Gastrocnemius medialis (tissue), 4 donors: ENCODE data around the gene TNRC6B. TPM values are rescaled to one million over a fixed set of nuclear protein-coding genes. Genes with fewer than 3 reads are reported as not detected.

Experiments
- ATAC-seq, 2 donors: fragments of 150-250 bp; one replicate each; pipeline ENCODE4 v1.9.1; 2016
- DNase-seq, 2 donors: peaks; one replicate each; pipeline ENCODE4 v3.0.0-alpha.2; 2019
- H3K27ac ChIP-seq, 4 donors: fragments of 200-600 bp; sonication (generic); 1 replicate in 1 of 4; 2 replicates in 3 of 4; pipeline ENCODE4 v1.5.1; 2016 to 2018; ENCODE audit warnings: mild to moderate bottlenecking in 2 of 4, moderate library complexity in 1 of 4
- H3K27me3 ChIP-seq, 3 donors: fragments of 200-600 bp; sonication (generic) in 2 of 3; 1 replicate in 1 of 3; 2 replicates in 2 of 3; pipeline versions ENCODE4 v1.5.1 to v1.6.0; 2016 to 2019; ENCODE audit warnings: mild to moderate bottlenecking in 1 of 3, moderate library complexity in 1 of 3
- H3K36me3 ChIP-seq, 2 donors: fragments of 200-600 bp; sonication (generic) in 1 of 2; one replicate each; pipeline ENCODE4 v1.5.1; 2017 to 2018
- H3K4me1 ChIP-seq, 2 donors: fragments of 200-600 bp; sonication (generic) in 1 of 2; one replicate each; pipeline ENCODE4 v1.5.1; 2016 to 2017; ENCODE audit warnings: mild to moderate bottlenecking in 2 of 2
- H3K4me3 ChIP-seq, 4 donors: fragments of 200-600 bp; sonication (generic) in 3 of 4; 1 replicate in 1 of 4; 2 replicates in 3 of 4; pipeline ENCODE4 v1.5.1; 2016 to 2019; ENCODE audit warnings: mild to moderate bottlenecking in 2 of 4
- H3K9me3 ChIP-seq, 3 donors: fragments of 200-600 bp; sonication (generic) in 2 of 3; 1 replicate in 1 of 3; 2 replicates in 2 of 3; pipeline ENCODE4 v1.5.1; 2016 to 2019
- POLR2A ChIP-seq, 2 donors: fragments of 450-650 bp; IDR thresholded peaks; one replicate each; pipeline ENCODE4 v1.6.1; 2017; ENCODE audit warnings: antibody characterized with exemption in 2 of 2, mild to moderate bottlenecking in 2 of 2, moderate library complexity in 2 of 2
- in situ Hi-C, 4 donors: fragments of 200-750 bp; cut with MboI; loops; one replicate each; pipeline versions ENCODE4 v1.15.0 to v1.8.0; 2017; ENCODE audit warnings: low sequenced_read_pairs in 4 of 4
- intact Hi-C: fragments of 100-400 bp; cut with DNase I; formaldehyde crosslinking; loops from one replicate; pipeline ENCODE4 v1.15.1; 2023; ENCODE audit warnings: low total_unique reads
- total RNA-seq, 4 donors: library from RNA; depleted of rRNA; stranded (reverse); fragments of >200 nt; gene quantifications; one replicate each; pipeline versions ENCODE4 v1.1.0 to v1.2.3, GENCODE V29; 2016
- TF ChIP-seq, protein P1 (sequence below), 5 experiments: fragments of 450-650 bp in 3 of 5; fragments of 200-600 bp in 2 of 5; sonication (generic) in 2 of 5; IDR thresholded peaks in 4 of 5; conservative IDR thresholded peaks in 1 of 5; 1 replicate in 4 of 5; 2 replicates in 1 of 5; pipeline ENCODE4 v1.5.1; 2016 to 2019; ENCODE audit warnings: antibody characterized with exemption in 5 of 5, mild to moderate bottlenecking in 3 of 5, moderate library complexity in 3 of 5

Gene TNRC6B
- total RNA-seq, 4 donors from 2014 or later = 31.9 to 76.7 (median 57.0) TPM

DNA sequence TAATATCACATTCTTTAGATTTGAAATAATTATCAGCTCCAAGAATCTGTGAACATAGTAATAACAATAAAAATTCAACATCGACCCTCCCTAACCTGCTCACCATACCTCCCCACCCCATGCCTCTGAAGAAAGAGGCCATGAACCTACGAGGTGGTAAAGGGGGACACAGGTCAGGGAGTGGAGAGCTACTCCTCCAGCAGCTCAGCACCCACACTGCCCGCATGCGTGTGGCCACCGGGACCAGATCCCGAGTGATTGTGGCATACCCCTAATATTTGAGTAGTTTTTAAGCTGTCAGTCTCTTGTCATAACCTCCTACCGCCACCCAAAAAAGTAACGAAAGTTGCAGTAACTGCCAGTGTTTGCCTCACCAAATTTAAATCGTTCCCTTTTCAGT lies 151.7 kb downstream of the TNRC6B start:
- Histone ChIP-seq H3K9me3 (no peaks in the 10 kb centered on the region), H3K27me3 (no peaks in the 10 kb centered on the region), H3K4me3 (no peak overlapping the region), H3K36me3 (peaks cover 0 to 8% of the 10 kb centered on the region in 2 donors), H3K4me1 (peaks cover 5 to 6% of the 10 kb centered on the region in 2 donors), H3K27ac (no peak overlapping the region)
- in situ Hi-C loops (loop anchor here in 2 of 4 donors (25.0 kb wide), 1 partner anchor 792 kb away; the partner anchor contains the start of gene RPS19BP1 (in 2 of the 2)), intact Hi-C loops (no loop called here)
- DNase-seq = no peak
- no peak for TF ChIP-seq POLR2A (IDR thresholded peaks at IDR 0.05)
- TF ChIP-seq, protein P1, sequence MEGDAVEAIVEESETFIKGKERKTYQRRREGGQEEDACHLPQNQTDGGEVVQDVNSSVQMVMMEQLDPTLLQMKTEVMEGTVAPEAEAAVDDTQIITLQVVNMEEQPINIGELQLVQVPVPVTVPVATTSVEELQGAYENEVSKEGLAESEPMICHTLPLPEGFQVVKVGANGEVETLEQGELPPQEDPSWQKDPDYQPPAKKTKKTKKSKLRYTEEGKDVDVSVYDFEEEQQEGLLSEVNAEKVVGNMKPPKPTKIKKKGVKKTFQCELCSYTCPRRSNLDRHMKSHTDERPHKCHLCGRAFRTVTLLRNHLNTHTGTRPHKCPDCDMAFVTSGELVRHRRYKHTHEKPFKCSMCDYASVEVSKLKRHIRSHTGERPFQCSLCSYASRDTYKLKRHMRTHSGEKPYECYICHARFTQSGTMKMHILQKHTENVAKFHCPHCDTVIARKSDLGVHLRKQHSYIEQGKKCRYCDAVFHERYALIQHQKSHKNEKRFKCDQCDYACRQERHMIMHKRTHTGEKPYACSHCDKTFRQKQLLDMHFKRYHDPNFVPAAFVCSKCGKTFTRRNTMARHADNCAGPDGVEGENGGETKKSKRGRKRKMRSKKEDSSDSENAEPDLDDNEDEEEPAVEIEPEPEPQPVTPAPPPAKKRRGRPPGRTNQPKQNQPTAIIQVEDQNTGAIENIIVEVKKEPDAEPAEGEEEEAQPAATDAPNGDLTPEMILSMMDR (IDR thresholded peaks at IDR 0.05 in 4 of 5, conservative IDR thresholded peaks at IDR 0.05 in 1 of 5) = no peak
- ATAC-seq = no peak

DNA sequence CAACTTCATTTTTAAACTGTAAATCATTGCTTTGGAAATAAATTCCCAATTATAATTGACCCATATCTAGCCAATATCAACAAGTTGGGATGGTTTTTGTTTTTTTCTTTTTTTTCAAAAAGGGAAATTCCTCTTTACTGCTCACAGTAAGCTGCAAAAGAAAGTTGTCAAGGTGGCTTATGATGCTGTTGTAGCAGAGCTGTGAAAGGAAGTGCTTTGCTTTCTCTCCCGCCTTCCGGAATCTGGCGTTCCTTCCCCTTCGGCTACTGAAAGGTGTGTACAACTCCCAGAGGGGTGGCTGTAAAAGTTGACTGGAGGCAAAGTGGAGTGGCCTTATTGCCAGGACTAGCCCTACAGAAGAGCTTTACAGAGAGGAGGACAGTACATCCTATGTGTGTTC lies 152.4 kb downstream of the TNRC6B start:
- Histone ChIP-seq H3K9me3 (no peaks in the 10 kb centered on the region), H3K4me1 (peaks cover 5 to 6% of the 10 kb centered on the region in 2 donors), H3K36me3 (peaks cover 0 to 5% of the 10 kb centered on the region in 2 donors), H3K4me3 (no peak overlapping the region), H3K27me3 (no peaks in the 10 kb centered on the region), H3K27ac (no peak overlapping the region)
- ATAC-seq (no peak), DNase-seq (no peak)
- intact Hi-C loops (loop anchor here (5.0 kb wide), 1 partner anchor 83 kb away; no protein-coding TSS in a partner anchor), in situ Hi-C loops (loop anchor here in 2 of 4 donors (25.0 kb wide), 1 partner anchor 793 kb away; the partner anchor contains the start of gene RPS19BP1 (in 2 of the 2))
- TF ChIP-seq POLR2A (IDR thresholded peaks at IDR 0.05) = no peak
- TF ChIP-seq, protein P1 (IDR thresholded peaks at IDR 0.05 in 4 of 5, conservative IDR thresholded peaks at IDR 0.05 in 1 of 5) = no peak

DNA sequence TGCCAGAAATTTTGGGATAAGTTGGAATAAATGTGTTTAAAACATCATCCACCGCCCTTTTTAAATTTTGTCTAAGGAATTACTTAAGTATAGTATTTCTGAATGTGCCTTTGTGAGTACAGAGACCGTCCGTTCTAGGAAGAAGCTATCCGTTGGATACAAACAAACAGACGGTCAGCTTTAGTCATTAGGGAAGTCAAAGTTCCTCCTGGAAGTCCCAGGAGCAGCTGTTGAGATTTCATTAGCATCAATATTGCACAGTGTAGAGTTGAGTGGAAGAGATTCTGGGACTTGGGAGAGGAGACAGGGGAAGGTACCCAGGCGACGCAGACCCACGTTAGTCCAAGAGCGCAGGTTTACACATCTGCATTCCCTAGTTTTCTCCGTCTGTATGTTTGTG lies 152.9 kb downstream of the TNRC6B start:
- H3K27ac ChIP-seq = no peak overlapping the region
- no peak for ATAC-seq
- H3K27me3 ChIP-seq = no peaks in the 10 kb centered on the region
- TF ChIP-seq, protein P1 (IDR thresholded peaks at IDR 0.05 in 4 of 5, conservative IDR thresholded peaks at IDR 0.05 in 1 of 5) = no peak
- TF ChIP-seq POLR2A (IDR thresholded peaks at IDR 0.05) = no peak
- no peak overlapping the region for H3K4me3 ChIP-seq
- DNase-seq = no peak
- no peaks in the 10 kb centered on the region for H3K9me3 ChIP-seq
- peaks cover 5 to 6% of the 10 kb centered on the region in 2 donors for H3K4me1 ChIP-seq
- intact Hi-C loops (loop anchor here (5.0 kb wide), 1 partner anchor 83 kb away; no protein-coding TSS in a partner anchor), in situ Hi-C loops (loop anchor here in 2 of 4 donors (25.0 kb wide), 1 partner anchor 793 kb away; the partner anchor contains the start of gene RPS19BP1 (in 2 of the 2))
- H3K36me3 ChIP-seq = no peaks in the 10 kb centered on the region

DNA sequence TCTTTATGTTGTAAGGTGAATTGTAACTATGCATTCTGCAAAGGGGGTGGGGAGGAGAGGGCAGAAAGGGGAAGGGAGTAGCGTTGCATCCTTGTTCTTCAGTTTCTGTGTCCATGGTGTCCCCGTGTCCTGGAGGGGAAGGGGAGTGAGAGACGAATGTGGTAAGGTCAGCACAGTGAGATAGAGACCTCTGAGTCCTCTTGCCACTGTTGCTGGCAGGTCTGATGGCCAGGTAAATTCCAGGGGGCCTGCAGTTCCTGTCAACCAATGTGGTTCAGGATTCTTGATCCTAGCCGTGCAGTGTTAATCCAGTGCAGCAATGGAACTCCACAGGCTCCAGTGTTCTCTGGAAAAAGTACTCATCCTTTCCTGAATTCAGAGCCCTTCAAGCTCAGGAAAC lies 154.0 kb downstream of the TNRC6B start:
- intact Hi-C loops = loop anchor here (5.0 kb wide), 1 partner anchor 84 kb away; no protein-coding TSS in a partner anchor
- Histone ChIP-seq H3K9me3 (no peaks in the 10 kb centered on the region), H3K27me3 (no peaks in the 10 kb centered on the region), H3K27ac (no peak overlapping the region), H3K4me3 (no peak overlapping the region), H3K36me3 (no peaks in the 10 kb centered on the region), H3K4me1 (peaks cover 5 to 6% of the 10 kb centered on the region in 2 donors)
- TF ChIP-seq, protein P1 (IDR thresholded peaks at IDR 0.05 in 4 of 5, conservative IDR thresholded peaks at IDR 0.05 in 1 of 5) = no peak
- TF ChIP-seq POLR2A (IDR thresholded peaks at IDR 0.05) = no peak
- no peak for ATAC-seq
- no peak for DNase-seq
- in situ Hi-C loops = loop anchor here in 2 of 4 donors (25.0 kb wide), 1 partner anchor 794 kb away; the partner anchor contains the start of gene RPS19BP1 (in 2 of the 2)
